Neural progenitor cell (in vitro differentiated cells): ENCODE measurements around the gene UTS2B.

Source experiments
- EZH2 ChIP-seq: fragments of 200-600 bp; sonication (generic); IDR thresholded peaks from 2 replicates; pipeline ENCODE4 v1.6.1; 2017; ENCODE audit warnings: antibody characterized with exemption, mild to moderate bottlenecking, moderate library complexity
- EZH2phosphoT487 ChIP-seq: fragments of 200-600 bp; sonication (generic); IDR thresholded peaks from 2 replicates; pipeline ENCODE4 v1.6.1; 2017; ENCODE audit warnings: antibody characterized with exemption
- TF ChIP-seq, protein P1 (sequence below): fragments of 200-600 bp; sonication (generic); IDR thresholded peaks from 2 replicates; pipeline ENCODE4 v1.5.1; 2017; ENCODE audit warnings: antibody characterized with exemption, mild to moderate bottlenecking

DNA sequence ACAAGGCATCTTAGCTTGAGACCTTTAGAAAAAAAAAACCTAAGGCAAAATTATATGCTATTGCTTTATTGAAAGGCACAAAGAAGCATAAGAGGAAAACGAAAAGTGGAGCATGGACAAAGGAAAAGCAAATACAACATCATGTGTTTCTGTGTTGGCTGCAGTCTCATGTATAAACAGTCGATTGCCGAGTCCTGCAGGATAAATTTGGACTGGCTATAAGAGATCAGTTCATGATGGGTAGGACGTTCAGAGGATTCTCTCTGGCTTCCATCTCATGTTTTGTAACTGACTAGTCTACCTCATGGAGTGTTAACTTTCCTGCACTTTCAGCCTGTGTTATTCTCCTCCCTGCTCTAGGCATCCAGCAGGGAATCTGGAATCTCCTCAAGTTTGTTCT lies 23.0 kb downstream of the UTS2B start:
- TF ChIP-seq, protein P1, sequence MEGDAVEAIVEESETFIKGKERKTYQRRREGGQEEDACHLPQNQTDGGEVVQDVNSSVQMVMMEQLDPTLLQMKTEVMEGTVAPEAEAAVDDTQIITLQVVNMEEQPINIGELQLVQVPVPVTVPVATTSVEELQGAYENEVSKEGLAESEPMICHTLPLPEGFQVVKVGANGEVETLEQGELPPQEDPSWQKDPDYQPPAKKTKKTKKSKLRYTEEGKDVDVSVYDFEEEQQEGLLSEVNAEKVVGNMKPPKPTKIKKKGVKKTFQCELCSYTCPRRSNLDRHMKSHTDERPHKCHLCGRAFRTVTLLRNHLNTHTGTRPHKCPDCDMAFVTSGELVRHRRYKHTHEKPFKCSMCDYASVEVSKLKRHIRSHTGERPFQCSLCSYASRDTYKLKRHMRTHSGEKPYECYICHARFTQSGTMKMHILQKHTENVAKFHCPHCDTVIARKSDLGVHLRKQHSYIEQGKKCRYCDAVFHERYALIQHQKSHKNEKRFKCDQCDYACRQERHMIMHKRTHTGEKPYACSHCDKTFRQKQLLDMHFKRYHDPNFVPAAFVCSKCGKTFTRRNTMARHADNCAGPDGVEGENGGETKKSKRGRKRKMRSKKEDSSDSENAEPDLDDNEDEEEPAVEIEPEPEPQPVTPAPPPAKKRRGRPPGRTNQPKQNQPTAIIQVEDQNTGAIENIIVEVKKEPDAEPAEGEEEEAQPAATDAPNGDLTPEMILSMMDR, result no peak
- no peak for TF ChIP-seq EZH2phosphoT487
- no peak for TF ChIP-seq EZH2
